Measurements from ENCODE around the gene EVC.

- TF ChIP-seq CTCF (IDR thresholded peaks at IDR 0.05) (no peak), POLR2A (IDR thresholded peaks at IDR 0.05) (no peak)
Measured at GRCh38 chr4:5804656-5805055, 93.7 kb downstream of the EVC start.
